ENCODE data around the gene ADAMTS8.

DNA sequence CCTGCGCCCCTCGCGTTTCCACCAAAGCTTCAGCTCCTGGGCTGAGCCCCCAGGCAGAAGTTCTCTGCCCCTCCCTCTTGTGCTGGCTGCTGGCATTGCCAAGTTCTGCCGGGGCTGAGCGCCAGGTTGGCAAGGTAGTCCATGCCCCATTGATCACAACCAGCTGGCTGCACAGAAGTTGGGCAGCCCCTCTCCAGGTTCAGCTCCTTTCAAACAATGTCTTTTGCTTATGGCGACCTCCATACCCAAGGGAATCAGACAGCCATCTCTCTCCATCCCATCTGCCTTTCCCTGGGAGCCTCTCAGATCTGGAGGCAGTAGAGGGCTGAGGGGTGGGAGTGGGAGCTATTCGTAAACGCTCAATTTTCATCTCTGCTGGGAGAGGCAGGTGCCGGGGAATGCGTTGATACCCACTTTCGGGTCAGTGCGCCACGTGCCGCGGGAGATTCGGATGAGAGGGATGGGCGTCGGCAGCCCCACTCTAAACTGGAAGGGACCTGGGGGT, 1.5 kb downstream of the ADAMTS8 start:
- TF ChIP-seq, protein P1, sequence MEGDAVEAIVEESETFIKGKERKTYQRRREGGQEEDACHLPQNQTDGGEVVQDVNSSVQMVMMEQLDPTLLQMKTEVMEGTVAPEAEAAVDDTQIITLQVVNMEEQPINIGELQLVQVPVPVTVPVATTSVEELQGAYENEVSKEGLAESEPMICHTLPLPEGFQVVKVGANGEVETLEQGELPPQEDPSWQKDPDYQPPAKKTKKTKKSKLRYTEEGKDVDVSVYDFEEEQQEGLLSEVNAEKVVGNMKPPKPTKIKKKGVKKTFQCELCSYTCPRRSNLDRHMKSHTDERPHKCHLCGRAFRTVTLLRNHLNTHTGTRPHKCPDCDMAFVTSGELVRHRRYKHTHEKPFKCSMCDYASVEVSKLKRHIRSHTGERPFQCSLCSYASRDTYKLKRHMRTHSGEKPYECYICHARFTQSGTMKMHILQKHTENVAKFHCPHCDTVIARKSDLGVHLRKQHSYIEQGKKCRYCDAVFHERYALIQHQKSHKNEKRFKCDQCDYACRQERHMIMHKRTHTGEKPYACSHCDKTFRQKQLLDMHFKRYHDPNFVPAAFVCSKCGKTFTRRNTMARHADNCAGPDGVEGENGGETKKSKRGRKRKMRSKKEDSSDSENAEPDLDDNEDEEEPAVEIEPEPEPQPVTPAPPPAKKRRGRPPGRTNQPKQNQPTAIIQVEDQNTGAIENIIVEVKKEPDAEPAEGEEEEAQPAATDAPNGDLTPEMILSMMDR (conservative IDR thresholded peaks at IDR 0.05; ENCODE audit: low read depth, low read length): no peak
- TF ChIP-seq EZH2 (IDR thresholded peaks at IDR 0.05; ENCODE audit: low read length, unreplicated experiment) (no peak), EZH2phosphoT487 (IDR thresholded peaks at IDR 0.05; ENCODE audit: borderline replicate concordance, low read length) (0 out of 2 replicates have a peak, but pooled peaks have one; percentile 36)

Data from PC-3 (cell line).